Spleen (tissue), 11 donors: ENCODE measurements around the gene IGF2BP1. TPM values are rescaled to one million over a fixed set of nuclear protein-coding genes. Genes with fewer than 3 reads are reported as not detected.

ENCODE experiments used
- DNase-seq: peaks from one replicate; pipeline ENCODE4 v3.0.0-alpha.2; 2020
- H3K27ac ChIP-seq, 8 donors: fragments of 200-600 bp; sonication (generic) in 7 of 8; 1 replicate in 4 of 8; 2 replicates in 4 of 8; pipeline versions ENCODE4 v1.5.0 to v1.8.0; 2016 to 2021; ENCODE audit warnings: inconsistent platforms in 4 of 8, mild to moderate bottlenecking in 4 of 8, moderate library complexity in 1 of 8
- H3K27me3 ChIP-seq, 7 donors: fragments of 200-600 bp; sonication (generic) in 6 of 7; replicated peaks in 1 of 7; 1 replicate in 4 of 7; 2 replicates in 3 of 7; pipeline versions ENCODE4 v1.5.0 to v1.8.0; 2016 to 2021; ENCODE audit warnings: inconsistent platforms in 3 of 7, mild to moderate bottlenecking in 1 of 7
- H3K36me3 ChIP-seq, 6 donors: fragments of 200-600 bp; sonication (generic) in 5 of 6; 1 replicate in 4 of 6; 2 replicates in 2 of 6; pipeline versions ENCODE4 v1.5.0 to v1.8.0; 2016 to 2021; ENCODE audit warnings: inconsistent platforms in 2 of 6
- H3K4me1 ChIP-seq, 6 donors: fragments of 200-600 bp; sonication (generic) in 5 of 6; 1 replicate in 3 of 6; 2 replicates in 3 of 6; pipeline versions ENCODE4 v1.5.0 to v1.8.0; 2016 to 2021; ENCODE audit warnings: inconsistent platforms in 3 of 6
- H3K4me3 ChIP-seq, 8 donors: fragments of 200-600 bp; sonication (generic) in 7 of 8; 1 replicate in 4 of 8; 2 replicates in 4 of 8; pipeline versions ENCODE4 v1.5.0 to v1.8.0; 2016 to 2021; ENCODE audit warnings: inconsistent platforms in 4 of 8, mild to moderate bottlenecking in 4 of 8, moderate library complexity in 2 of 8
- H3K9me3 ChIP-seq, 8 donors: fragments of 200-600 bp; sonication (generic) in 7 of 8; 1 replicate in 4 of 8; 2 replicates in 4 of 8; pipeline versions ENCODE4 v1.5.0 to v1.8.0; 2016 to 2021; ENCODE audit warnings: inconsistent platforms in 4 of 8
- CTCF ChIP-seq, 11 experiments: fragments of 200-600 bp in 7 of 11; fragments of 450-650 bp in 4 of 11; sonication (generic) in 4 of 11; IDR thresholded peaks in 8 of 11; conservative IDR thresholded peaks in 3 of 11; 1 replicate in 7 of 11; 2 replicates in 4 of 11; pipeline versions ENCODE4 v1.4.0 to v1.8.0; 2016 to 2021; ENCODE audit warnings: antibody characterized with exemption in 11 of 11, inconsistent platforms in 4 of 11, mild to moderate bottlenecking in 1 of 11
- POLR2A ChIP-seq, 3 donors: fragments of 450-650 bp; IDR thresholded peaks; one replicate each; pipeline ENCODE4 v1.5.1; 2017; ENCODE audit warnings: antibody characterized with exemption in 3 of 3, mild to moderate bottlenecking in 1 of 3
- POLR2AphosphoS5 ChIP-seq, 3 donors: sonication (generic); formaldehyde crosslinking; IDR thresholded peaks; one replicate each; pipeline ENCODE4 v1.5.1; 2017; ENCODE audit warnings: antibody characterized with exemption in 3 of 3
- WGBS, 5 donors: extraction: QIAGEN DNeasy Blood & Tissue Kit in 3 of 5; methylation state at CpG; one replicate each; pipeline versions ENCODE4 v1.1.5 to v1.1.7; 2013 to 2018; 5-methylcytosine and 5-hydroxymethylcytosine counted together
- intact Hi-C: fragments of 100-400 bp; cut with DNase I; formaldehyde crosslinking; loops from one replicate; pipeline ENCODE4 v1.15.0; 2023; ENCODE audit warnings: low total_unique reads
- polyA plus RNA-seq, 3 donors: library from polyadenylated mRNA; stranded (reverse); fragments of 200-250 nt; gene quantifications; one replicate each; pipeline ENCODE4 v1.2.1, GENCODE V29; 2013
- small RNA-seq, 4 donors: library from RNA; depleted of rRNA; stranded (forward); fragments of <200 nt; gene quantifications; one replicate each; pipeline ENCODE3, GENCODE V24; 2016
- total RNA-seq, 7 donors: library from RNA; depleted of rRNA in 3 of 7; stranded (reverse); fragments of >200 nt in 3 of 7; fragmentation: NEBNext Ultra II Directional in 4 of 7; extraction: Animal tissue kit (Norgen Biotek cat#: 25700) in 4 of 7; gene quantifications; one replicate each; pipeline versions ENCODE4 v1.1.0 to v1.2.1, GENCODE V29; 2016 to 2021
- donor health status: healthy with polysubstance abuse.
- donor health status: DM: no; HTN: no; CAD: no; lungs with moderate emphysema.
- donor health status: DM: no; HTN: no; CAD: no.
- donor health status: Bipolar disorder and iron deficiency.
- donor health status: healthy.
- donor health status: DM: no; HTN: no; CAD: no.
- donor health status: DM: yes; HTN: yes; CAD: no.

Gene IGF2BP1
- total and polyA plus RNA-seq, 10 donors, result 0.17 TPM; not detected in 9

- intact Hi-C loops, result no loop called here
- 74 to 89% (median 80%) methylated on average over 7 to 8 of the region's 8 CpGs for WGBS, 5 donors
Measured at GRCh38 chr17:49104511-49105074, 107.4 kb downstream of the IGF2BP1 start.

More at GRCh38 chr17:49104511-49105074, 107.4 kb downstream of the IGF2BP1 start:
- no peak for TF ChIP-seq CTCF (IDR thresholded peaks at IDR 0.05 in 8 of 11, conservative IDR thresholded peaks at IDR 0.05 in 3 of 11)
- TF ChIP-seq POLR2A (IDR thresholded peaks at IDR 0.05), result no peak
- no peak for TF ChIP-seq POLR2AphosphoS5 (IDR thresholded peaks at IDR 0.05)
- no peak for DNase-seq
- Histone ChIP-seq H3K36me3 (no peaks in the 10 kb centered on the region), H3K4me3 (no peak overlapping the region), H3K9me3 (no peaks in the 10 kb centered on the region), H3K27me3 (peaks cover 0 to 27% (median 0%) of the 10 kb centered on the region in 7 donors), H3K27ac (no peak overlapping the region), H3K4me1 (no peaks in the 10 kb centered on the region)

Small RNAs within 50 kb of the gene (small RNA-seq; reads per million reads assigned to genes)
- gene RF00017 (0 reads per million in 4 donors), gene RF01210 (0 reads per million in 4 donors), gene RNU1-42P (0 to 0.35 (median 0) reads per million in 4 donors), gene RNU6-826P (0 to 0.06 (median 0) reads per million in 4 donors)

Other genes with a start within 250 kb of the IGF2BP1 start
- gene TTLL6, start 180.2 kb upstream of the IGF2BP1 start, total RNA-seq, result not detected
- under 1 TPM in 1 of 3 donors, not detected in 2; 0.04 TPM for gene TTLL6, start 180.2 kb upstream of the IGF2BP1 start, polyA plus RNA-seq
- 100 to 1,000 TPM; 113 to 167 (median 136) TPM for gene CALCOCO2, start 166.3 kb upstream of the IGF2BP1 start, total RNA-seq
- gene CALCOCO2, start 166.3 kb upstream of the IGF2BP1 start, polyA plus RNA-seq, result 10 to 100 TPM; 30.1 to 45.7 (median 31.7) TPM
- gene ATP5MC1, start 104.6 kb upstream of the IGF2BP1 start, total RNA-seq, result 10 to 100 TPM; 36.0 to 85.3 (median 49.1) TPM
- gene ATP5MC1, start 104.6 kb upstream of the IGF2BP1 start, polyA plus RNA-seq, result 100 to 1,000 TPM; 175 to 269 (median 195) TPM
- gene UBE2Z, start 89.0 kb upstream of the IGF2BP1 start, total RNA-seq, result 10 to 100 TPM; 72.9 to 94.9 (median 83.1) TPM
- gene UBE2Z, start 89.0 kb upstream of the IGF2BP1 start, polyA plus RNA-seq, result 10 to 100 TPM; 33.6 to 51.5 (median 34.8) TPM
- 10 to 100 TPM; 55.9 to 83.5 (median 67.7) TPM for gene SNF8, start 52.5 kb upstream of the IGF2BP1 start, total RNA-seq
- gene SNF8, start 52.5 kb upstream of the IGF2BP1 start, polyA plus RNA-seq, result 100 to 1,000 TPM in 2 of 3 donors, 10 to 100 TPM in 1; 99.6 to 129 (median 104) TPM
- gene GIP, start 28.8 kb upstream of the IGF2BP1 start, total RNA-seq, result not detected
- gene GIP, start 28.8 kb upstream of the IGF2BP1 start, polyA plus RNA-seq, result not detected
- gene B4GALNT2, start 135.4 kb downstream of the IGF2BP1 start, total RNA-seq, result under 1 TPM in 4 of 7 donors, not detected in 3; 0.10 to 0.21 (median 0.18) TPM
- not detected for gene B4GALNT2, start 135.4 kb downstream of the IGF2BP1 start, polyA plus RNA-seq
- 10 to 100 TPM; 17.2 to 32.9 (median 21.9) TPM for gene GNGT2, start 213.2 kb downstream of the IGF2BP1 start, total RNA-seq
- gene GNGT2, start 213.2 kb downstream of the IGF2BP1 start, polyA plus RNA-seq, result 10 to 100 TPM; 22.7 to 42.9 (median 34.1) TPM
- 100 to 1,000 TPM in 2 of 7 donors, 10 to 100 TPM in 5; 74.0 to 121 (median 87.2) TPM for gene ABI3, start 213.3 kb downstream of the IGF2BP1 start, total RNA-seq
- gene ABI3, start 213.3 kb downstream of the IGF2BP1 start, polyA plus RNA-seq, result 10 to 100 TPM; 51.3 to 94.7 (median 56.6) TPM
- 10 to 100 TPM in 2 of 7 donors, 1 to 10 TPM in 5; 1.5 to 12.2 (median 6.9) TPM for gene PHOSPHO1, start 233.4 kb downstream of the IGF2BP1 start, total RNA-seq
- 1 to 10 TPM in 1 of 3 donors, under 1 TPM in 2; 0.80 to 2.1 (median 0.96) TPM for gene PHOSPHO1, start 233.4 kb downstream of the IGF2BP1 start, polyA plus RNA-seq